Gastrocnemius medialis (tissue), 4 donors: ENCODE results near the gene SYT15.
"Not testable (repeated sequence)": the region's sequence is repeated elsewhere in the genome, so short reads cannot be mapped to it uniquely, and the experiment has no call there.

Experiments
- POLR2A ChIP-seq, 2 donors: fragments of 450-650 bp; IDR thresholded peaks; one replicate each; pipeline ENCODE4 v1.6.1; 2017; ENCODE audit warnings: antibody characterized with exemption in 2 of 2, mild to moderate bottlenecking in 2 of 2, moderate library complexity in 2 of 2
- TF ChIP-seq, protein P1 (sequence below), 5 experiments: fragments of 450-650 bp in 3 of 5; fragments of 200-600 bp in 2 of 5; sonication (generic) in 2 of 5; IDR thresholded peaks in 4 of 5; conservative IDR thresholded peaks in 1 of 5; 1 replicate in 4 of 5; 2 replicates in 1 of 5; pipeline ENCODE4 v1.5.1; 2016 to 2019; ENCODE audit warnings: antibody characterized with exemption in 5 of 5, mild to moderate bottlenecking in 3 of 5, moderate library complexity in 3 of 5

DNA sequence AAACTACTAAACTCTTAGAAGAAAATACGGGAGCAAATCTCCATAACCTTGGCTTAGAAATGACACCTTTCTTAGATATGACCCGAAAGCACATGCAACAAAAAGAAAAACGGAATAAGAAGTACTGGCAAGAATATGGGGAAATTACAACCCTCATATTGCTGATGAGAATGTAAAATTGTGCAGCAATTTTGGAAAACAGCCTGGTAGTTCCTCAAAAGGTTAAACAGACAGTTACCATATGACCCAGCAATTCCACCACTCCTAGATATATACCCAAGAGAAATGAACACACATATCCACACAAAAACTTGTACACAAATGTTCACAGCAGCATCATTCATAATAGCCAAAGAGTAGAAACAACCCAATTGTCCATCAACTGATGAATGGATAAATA is 37.3 kb downstream of the SYT15 start:
- TF ChIP-seq POLR2A (IDR thresholded peaks at IDR 0.05), result not testable (repeated sequence)
- TF ChIP-seq, protein P1, sequence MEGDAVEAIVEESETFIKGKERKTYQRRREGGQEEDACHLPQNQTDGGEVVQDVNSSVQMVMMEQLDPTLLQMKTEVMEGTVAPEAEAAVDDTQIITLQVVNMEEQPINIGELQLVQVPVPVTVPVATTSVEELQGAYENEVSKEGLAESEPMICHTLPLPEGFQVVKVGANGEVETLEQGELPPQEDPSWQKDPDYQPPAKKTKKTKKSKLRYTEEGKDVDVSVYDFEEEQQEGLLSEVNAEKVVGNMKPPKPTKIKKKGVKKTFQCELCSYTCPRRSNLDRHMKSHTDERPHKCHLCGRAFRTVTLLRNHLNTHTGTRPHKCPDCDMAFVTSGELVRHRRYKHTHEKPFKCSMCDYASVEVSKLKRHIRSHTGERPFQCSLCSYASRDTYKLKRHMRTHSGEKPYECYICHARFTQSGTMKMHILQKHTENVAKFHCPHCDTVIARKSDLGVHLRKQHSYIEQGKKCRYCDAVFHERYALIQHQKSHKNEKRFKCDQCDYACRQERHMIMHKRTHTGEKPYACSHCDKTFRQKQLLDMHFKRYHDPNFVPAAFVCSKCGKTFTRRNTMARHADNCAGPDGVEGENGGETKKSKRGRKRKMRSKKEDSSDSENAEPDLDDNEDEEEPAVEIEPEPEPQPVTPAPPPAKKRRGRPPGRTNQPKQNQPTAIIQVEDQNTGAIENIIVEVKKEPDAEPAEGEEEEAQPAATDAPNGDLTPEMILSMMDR (IDR thresholded peaks at IDR 0.05 in 4 of 5, conservative IDR thresholded peaks at IDR 0.05 in 1 of 5), result not testable (repeated sequence)
